ENCODE data around the gene DCBLD1. TPM values are rescaled to one million over a fixed set of nuclear protein-coding genes. Genes with fewer than 3 reads are reported as not detected.

DCBLD1 gene
- total and polyA plus RNA-seq, 2 of the 4 experiments (the other 2 are of a cell fraction) = 21.1 to 27.8 TPM

- BruUV-seq (replicated peaks) = no TSS peak
- CTCF ChIA-PET = no interaction called here
- no peak overlapping the region for H3K14ac ChIP-seq (replicated peaks; ENCODE audit: low read depth, low read length)
- intact Hi-C loops (cut with micrococcal nuclease) = no loop called here
- H4K91ac ChIP-seq (ENCODE audit: insufficient read depth, low read depth, low read length) = no peak overlapping the region
- no peak overlapping the region for H4K5ac ChIP-seq (ENCODE audit: low read depth, low read length)
- 78% methylated on average over 2 of the region's 2 CpGs; no CpG with 5 or more reads in 1 of the 2 experiments for WGBS, 2 experiments (ENCODE audit: extremely low coverage in 2 of 2, insufficient read length in 1 of 2)
- dilution Hi-C loops (cut with HindIII; ENCODE audit: low sequenced_read_pairs, unreplicated experiment) = no loop called here
- H3K4me2 ChIP-seq (ENCODE audit: low read depth, low read length) = no peak overlapping the region
- in situ Hi-C loops (cut with MboI; ENCODE audit: low sequenced_read_pairs) = loop anchor here (5.0 kb wide), 1 partner anchor 105 kb away; no protein-coding TSS in a partner anchor
- H3K56ac ChIP-seq (ENCODE audit: extremely low read depth, insufficient read depth, low read length) = no peak overlapping the region
- no peak overlapping the region; a peak in 1 of 4 replicates for H4K8ac ChIP-seq (ENCODE audit: low read depth in 2 of 2, low read length in 2 of 2)
- peak overlapping the region; percentile 3 for H2BK5ac ChIP-seq (ENCODE audit: low read depth, low read length, poor library complexity, severe bottlenecking)
- no peak overlapping the region for H2BK120ac ChIP-seq (ENCODE audit: low read depth, low read length)
- no peak overlapping the region for H3K4me3 ChIP-seq (ENCODE audit: insufficient read depth, low read depth, low read length)
- ATAC-seq (ENCODE audit: low read depth) = no peak
- no peak overlapping the region for H2BK15ac ChIP-seq (ENCODE audit: low read depth, low read length)
- POLR2A ChIA-PET (ENCODE audit: unreplicated experiment) = no interaction called here
- no peaks in the 10 kb centered on the region for H3K9me3 ChIP-seq (ENCODE audit: control insufficient read depth, insufficient read depth, low read length)
- H3K23ac ChIP-seq (ENCODE audit: low read depth, low read length) = no peak overlapping the region
- no peak overlapping the region; the same call in 1 of the 2 replicates for H2BK20ac ChIP-seq (ENCODE audit: low read depth, low read length)
- no peak overlapping the region for H3K27ac ChIP-seq (ENCODE audit: insufficient read depth, low read length)
- no peak overlapping the region for H2AK5ac ChIP-seq (ENCODE audit: low read depth, low read length)
- DNase-seq = peak; percentile 44
- peaks cover 0 to 24% of the 10 kb centered on the region in 2 experiments; a peak in 2 of 4 replicates for H3K79me1 ChIP-seq (ENCODE audit: low read depth in 1 of 2, low read length in 2 of 2)
- no peaks in the 10 kb centered on the region for H3K27me3 ChIP-seq (ENCODE audit: control insufficient read depth, insufficient read depth, low read length)
- H3K4ac ChIP-seq (ENCODE audit: low read depth, low read length) = no peak overlapping the region
- H3K9me1 ChIP-seq (ENCODE audit: insufficient read depth, low read length) = peaks cover 7% of the 10 kb centered on the region
- H3K36me3 ChIP-seq (ENCODE audit: control insufficient read depth, insufficient read depth, low read length) = no peaks in the 10 kb centered on the region; the same call in none of the 2 replicates
- H2AK9ac ChIP-seq (replicated peaks; ENCODE audit: low read depth, low read length, poor library complexity) = no peak overlapping the region
- no peak overlapping the region for H3K18ac ChIP-seq (ENCODE audit: low read depth, low read length)
- no peak overlapping the region for H3K9ac ChIP-seq (ENCODE audit: low read depth, low read length)
- peaks cover 4% of the 10 kb centered on the region; the same call in 1 of the 2 replicates for H4K20me1 ChIP-seq (ENCODE audit: insufficient read depth, low read length)
- H2AFZ ChIP-seq (replicated peaks; ENCODE audit: low read length, poor library complexity) = no peak overlapping the region
- TF ChIP-seq RCOR1 (IDR thresholded peaks at IDR 0.05; ENCODE audit: insufficient replicate concordance, low read length) (no peak), ELK1 (IDR thresholded peaks at IDR 0.05; ENCODE audit: borderline replicate concordance, low read depth, low read length) (no peak), BHLHE40 (IDR thresholded peaks at IDR 0.05; ENCODE audit: low read depth, low read length) (no peak), MAZ (IDR thresholded peaks at IDR 0.05; ENCODE audit: borderline replicate concordance, low read depth, low read length) (no peak), MXI1 (IDR thresholded peaks at IDR 0.05; ENCODE audit: borderline replicate concordance, low read depth, low read length) (no peak), NFE2L2 (IDR thresholded peaks at IDR 0.05; ENCODE audit: low read depth, low read length) (no peak), MAFK (IDR thresholded peaks at IDR 0.05; ENCODE audit: low read depth, low read length) (no peak), RAD21 (IDR thresholded peaks at IDR 0.05; ENCODE audit: low read length) (no peak), CTCF (conservative IDR thresholded peaks at IDR 0.05; ENCODE audit: low read depth, low read length) (no peak), CHD1 (IDR thresholded peaks at IDR 0.05; ENCODE audit: low read depth, low read length) (no peak), SMC3 (IDR thresholded peaks at IDR 0.05; ENCODE audit: low read depth, low read length) (no peak), POLR2A (IDR thresholded peaks at IDR 0.05; ENCODE audit: low read depth, low read length) (no peak), CEBPB (IDR thresholded peaks at IDR 0.05; ENCODE audit: low read depth, low read length) (no peak), FOS (IDR thresholded peaks at IDR 0.05; ENCODE audit: low read depth, low read length) (no peak)
- peaks cover 20% of the 10 kb centered on the region for H3K4me1 ChIP-seq (ENCODE audit: control insufficient read depth, insufficient read depth, low read length)
Measured at GRCh38 chr6:117552618-117553017, 70.1 kb downstream of the DCBLD1 start.
